Superior temporal gyrus (tissue), 1 donor: ENCODE data around the gene LIX1L.

Experiments
- DNase-seq: peaks from one replicate; pipeline ENCODE4 v3.0.0-alpha.2; 2016; ENCODE audit errors: extremely low spot score

The LIX1L gene

GRCh38 chr1:145985502-145986439 is 28.0 kb upstream of the LIX1L start:
- DNase-seq = no peak

GRCh38 chr1:145985129-145985501 is 27.3 kb upstream of the LIX1L start:
- no peak for DNase-seq

GRCh38 chr1:145983960-145984830 is 26.4 kb upstream of the LIX1L start:
- DNase-seq = no peak

GRCh38 chr1:145983206-145983675 is 25.4 kb upstream of the LIX1L start:
- no peak for DNase-seq

- no peak for DNase-seq
Observed at GRCh38 chr1:145982010-145982723, 24.4 kb upstream of the LIX1L start.

GRCh38 chr1:145980457-145980994 is 22.7 kb upstream of the LIX1L start:
- no peak for DNase-seq

- DNase-seq = no peak
Observed at GRCh38 chr1:145979746-145980456, 22.1 kb upstream of the LIX1L start.

GRCh38 chr1:145978854-145979745 is 21.3 kb upstream of the LIX1L start:
- DNase-seq = peak; percentile 100

GRCh38 chr1:145978471-145978853 is 20.6 kb upstream of the LIX1L start:
- DNase-seq = no peak

- peak; percentile 94 for DNase-seq
Observed at GRCh38 chr1:145977486-145978470, 20.0 kb upstream of the LIX1L start.

- DNase-seq = no peak
Observed at GRCh38 chr1:145977016-145977415, 19.2 kb upstream of the LIX1L start.

GRCh38 chr1:145975216-145975615 is 17.4 kb upstream of the LIX1L start:
- DNase-seq = no peak

GRCh38 chr1:145974721-145975120 is 16.9 kb upstream of the LIX1L start:
- no peak for DNase-seq

GRCh38 chr1:145972580-145972979 is 14.8 kb upstream of the LIX1L start:
- DNase-seq = no peak

GRCh38 chr1:145967288-145967687 is 9.5 kb upstream of the LIX1L start:
- DNase-seq = no peak

- no peak for DNase-seq
Observed at GRCh38 chr1:145965119-145965744, 7.4 kb upstream of the LIX1L start.

- peak; percentile 97 for DNase-seq
Observed at GRCh38 chr1:145964328-145965118, 6.7 kb upstream of the LIX1L start, which contains the start of the genes ANKRD34A and POLR3GL. Gene ANKRD34A (minus strand): TSS chr1:145964575. CDS start chr1:145961759, 2,816 bp downstream. Gene POLR3GL (plus strand): TSS chr1:145964690. CDS start chr1:145974866, 10,176 bp downstream.
